ENCODE results near the gene DUSP5. TPM values are rescaled to one million over a fixed set of nuclear protein-coding genes. Genes with fewer than 3 reads are reported as not detected.
"Not testable (repeated sequence)": the region's sequence is repeated elsewhere in the genome, so short reads cannot be mapped to it uniquely, and the experiment has no call there.

Gene DUSP5
- total and polyA plus RNA-seq, 2 of the 8 experiments (the other 6 are each of a cell fraction or from before 2014, with no cell fraction given) = 13.6 to 30.3 TPM

- WGBS, 2 experiments (ENCODE audit: extremely low coverage in 1 of 2, insufficient coverage in 1 of 2, insufficient read length in 1 of 2, insufficient replicate concordance in 2 of 2, low coverage in 1 of 2, low lambda C conversion rate in 2 of 2, missing lambda C conversion rate in 1 of 2) = 94% methylated on average over 2 of the region's 2 CpGs; no CpG with 5 or more reads in 1 of the 2 experiments
- H3K23ac ChIP-seq (ENCODE audit: insufficient read length); FAIRE-seq: not testable (repeated sequence)
Measured at GRCh38 chr10:110468258-110468657, 29.4 kb upstream of the DUSP5 start.

GRCh38 chr10:110470541-110470940 lies 27.2 kb upstream of the DUSP5 start:
- CTCF ChIA-PET (ENCODE audit: partially characterized antibody) = interaction anchor here (1.0 kb wide), 1 partner anchor 16 kb away, joined by 3 read pairs; no protein-coding TSS in a partner anchor
- not testable (repeated sequence) for H4K91ac ChIP-seq (replicated peaks; ENCODE audit: insufficient read length, low read length); H3K79me1 ChIP-seq (ENCODE audit: low read depth, low read length); DNase-seq (ENCODE audit: low read depth in 1 of 2, low spot score in 2 of 2); H3K4me1 ChIP-seq (replicated peaks in 1 of 4; ENCODE audit: control insufficient read depth in 3 of 4, insufficient read depth in 4 of 4, low read length in 3 of 4); H3K79me2 ChIP-seq (ENCODE audit: control insufficient read depth in 1 of 2, insufficient read depth in 2 of 2, low read length in 2 of 2); H3K27ac ChIP-seq (ENCODE audit: low read depth, low read length); H2BK12ac ChIP-seq (ENCODE audit: low read depth, low read length); H2AK5ac ChIP-seq (ENCODE audit: low read depth, low read length); H2BK20ac ChIP-seq (ENCODE audit: low read length); H2AFZ ChIP-seq (ENCODE audit: low read length); H2BK5ac ChIP-seq (ENCODE audit: low read depth, low read length); H3K23me2 ChIP-seq (ENCODE audit: low read depth, low read length); H4K5ac ChIP-seq (ENCODE audit: insufficient read length, low read depth, low read length); H3K4ac ChIP-seq (replicated peaks; ENCODE audit: insufficient read length, low read depth, low read length); H2BK15ac ChIP-seq (ENCODE audit: low read length); H3K4me3 ChIP-seq (ENCODE audit: extremely low read depth in 1 of 4, insufficient read depth in 2 of 4, low read depth in 3 of 4, low read length in 4 of 4); H2BK120ac ChIP-seq (replicated peaks; ENCODE audit: low read depth, low read length); H3K9ac ChIP-seq (replicated peaks in 1 of 4; ENCODE audit: extremely low read depth in 1 of 4, low read depth in 3 of 4, low read length in 3 of 4); H3K18ac ChIP-seq (ENCODE audit: extremely low read depth, low read length); H3K9me3 ChIP-seq (ENCODE audit: insufficient read depth in 2 of 2, low read depth in 1 of 2, low read length in 1 of 2); H3K14ac ChIP-seq (ENCODE audit: insufficient read length); H3K36me3 ChIP-seq (ENCODE audit: control insufficient read depth in 2 of 4, insufficient read depth in 4 of 4, low read length in 3 of 4); H3K27me3 ChIP-seq (replicated peaks in 1 of 4; ENCODE audit: control insufficient read depth in 3 of 4, extremely low read depth in 1 of 4, insufficient read depth in 3 of 4, low read length in 3 of 4); H3K4me2 ChIP-seq (ENCODE audit: insufficient read depth in 1 of 2, low read depth in 2 of 2, low read length in 2 of 2); H4K20me1 ChIP-seq (replicated peaks in 1 of 2; ENCODE audit: control insufficient read depth in 1 of 2, insufficient read depth in 2 of 2, low read length in 2 of 2); FAIRE-seq; H3K23ac ChIP-seq (ENCODE audit: insufficient read length); H4K8ac ChIP-seq (ENCODE audit: extremely low read depth, insufficient read depth, low read length); H3K56ac ChIP-seq (replicated peaks; ENCODE audit: insufficient read length, low read depth, low read length)
- 95% methylated on average over 10 of the region's 10 CpGs; no CpG with 5 or more reads in 1 of the 2 experiments for WGBS, 2 experiments (ENCODE audit: extremely low coverage in 1 of 2, insufficient coverage in 1 of 2, insufficient read length in 1 of 2, insufficient replicate concordance in 2 of 2, low coverage in 1 of 2, low lambda C conversion rate in 2 of 2, missing lambda C conversion rate in 1 of 2)
- POLR2A ChIA-PET (ENCODE audit: partially characterized antibody) = interaction anchor here (1.0 kb wide), 1 partner anchor 130 kb away, joined by 3 read pairs; no protein-coding TSS in a partner anchor

More at GRCh38 chr10:110468258-110468657, 29.4 kb upstream of the DUSP5 start:
- H2BK5ac ChIP-seq (ENCODE audit: low read depth, low read length); H2AFZ ChIP-seq (ENCODE audit: low read length); H4K5ac ChIP-seq (ENCODE audit: insufficient read length, low read depth, low read length); H3K4me1 ChIP-seq (replicated peaks in 1 of 4; ENCODE audit: control insufficient read depth in 3 of 4, insufficient read depth in 4 of 4, low read length in 3 of 4); H3K79me2 ChIP-seq (ENCODE audit: control insufficient read depth in 1 of 2, insufficient read depth in 2 of 2, low read length in 2 of 2); H2BK120ac ChIP-seq (replicated peaks; ENCODE audit: low read depth, low read length); H3K18ac ChIP-seq (ENCODE audit: extremely low read depth, low read length); H3K27me3 ChIP-seq (replicated peaks in 1 of 4; ENCODE audit: control insufficient read depth in 3 of 4, extremely low read depth in 1 of 4, insufficient read depth in 3 of 4, low read length in 3 of 4); H3K9ac ChIP-seq (replicated peaks in 1 of 4; ENCODE audit: extremely low read depth in 1 of 4, low read depth in 3 of 4, low read length in 3 of 4); H4K8ac ChIP-seq (ENCODE audit: extremely low read depth, insufficient read depth, low read length); H2BK12ac ChIP-seq (ENCODE audit: low read depth, low read length); H3K79me1 ChIP-seq (ENCODE audit: low read depth, low read length); H3K36me3 ChIP-seq (ENCODE audit: control insufficient read depth in 2 of 4, insufficient read depth in 4 of 4, low read length in 3 of 4); CTCF ChIA-PET (ENCODE audit: partially characterized antibody); POLR2A ChIA-PET (ENCODE audit: partially characterized antibody); H3K9me3 ChIP-seq (ENCODE audit: insufficient read depth in 2 of 2, low read depth in 1 of 2, low read length in 1 of 2); H2BK15ac ChIP-seq (ENCODE audit: low read length); H4K20me1 ChIP-seq (replicated peaks in 1 of 2; ENCODE audit: control insufficient read depth in 1 of 2, insufficient read depth in 2 of 2, low read length in 2 of 2); H3K14ac ChIP-seq (ENCODE audit: insufficient read length); H4K91ac ChIP-seq (replicated peaks; ENCODE audit: insufficient read length, low read length); H2BK20ac ChIP-seq (ENCODE audit: low read length); H3K27ac ChIP-seq (ENCODE audit: low read depth, low read length); H3K4me3 ChIP-seq (ENCODE audit: extremely low read depth in 1 of 4, insufficient read depth in 2 of 4, low read depth in 3 of 4, low read length in 4 of 4); H3K56ac ChIP-seq (replicated peaks; ENCODE audit: insufficient read length, low read depth, low read length); H3K4me2 ChIP-seq (ENCODE audit: insufficient read depth in 1 of 2, low read depth in 2 of 2, low read length in 2 of 2); H2AK5ac ChIP-seq (ENCODE audit: low read depth, low read length); DNase-seq (ENCODE audit: low read depth in 1 of 2, low spot score in 2 of 2); H3K23me2 ChIP-seq (ENCODE audit: low read depth, low read length); H3K4ac ChIP-seq (replicated peaks; ENCODE audit: insufficient read length, low read depth, low read length): not testable (repeated sequence)
